K562 (cell line): ENCODE measurements around the gene DKK3. TPM values are rescaled to one million over a fixed set of nuclear protein-coding genes. Genes with fewer than 3 reads are reported as not detected.
A peak's percentile ranks its signal among the peaks of the same experiment; 100 is the strongest.

ENCODE experiments used
- ADNP ChIP-seq: fragments of 200-800 bp; sonication (Bioruptor generic); IDR thresholded peaks from 2 replicates; pipeline ENCODE4 v1.6.1; 2016; ENCODE audit warnings: missing genetic modification characterization, missing compliant biosample characterization
- CREM ChIP-seq: IDR thresholded peaks from 2 replicates; pipeline ENCODE4 v1.6.1; 2014; ENCODE audit warnings: antibody characterized with exemption, low read depth
- CXXC5 ChIP-seq: fragments of 250-450 bp; sonication (Bioruptor Pico); IDR thresholded peaks from 2 replicates; pipeline ENCODE4 v1.8.0; 2022; ENCODE audit warnings: inconsistent platforms, mild to moderate bottlenecking, moderate library complexity
- DMBX1 ChIP-seq: fragments of 250-450 bp; sonication (Bioruptor Pico); IDR thresholded peaks from 2 replicates; pipeline ENCODE4 v1.8.0; 2022; ENCODE audit warnings: inconsistent platforms, mild to moderate bottlenecking, moderate library complexity, borderline replicate concordance
- ERF ChIP-seq: fragments of 450-650 bp; formaldehyde crosslinking; IDR thresholded peaks from 2 replicates; pipeline ENCODE4 v1.4.0; 2020; ENCODE audit warnings: mild to moderate bottlenecking, mixed read lengths
- IRF2 ChIP-seq: sonication (generic); formaldehyde crosslinking; IDR thresholded peaks from 2 replicates; pipeline ENCODE4 v1.8.1; 2022; ENCODE audit warnings: mild to moderate bottlenecking, missing genetic modification reagents
- KDM2B ChIP-seq: fragments of 250-450 bp; sonication (Bioruptor Pico); IDR thresholded peaks from 2 replicates; pipeline ENCODE4 v1.8.0; 2021; ENCODE audit warnings: mild to moderate bottlenecking, moderate library complexity
- KLF16 ChIP-seq: IDR thresholded peaks from 2 replicates; pipeline ENCODE4 v1.6.1; 2016; ENCODE audit warnings: antibody characterized with exemption
- MAX ChIP-seq: sonication (generic); formaldehyde crosslinking; IDR thresholded peaks from 2 replicates; pipeline ENCODE4 v1.9.0; 2022; ENCODE audit warnings: mild to moderate bottlenecking, missing genetic modification reagents
- MCM2 ChIP-seq: fragments of 450-650 bp; IDR thresholded peaks from 2 replicates; pipeline ENCODE4 v1.6.1; 2017; ENCODE audit warnings: low read depth, mild to moderate bottlenecking
- NCOA1 ChIP-seq: fragments of 450-650 bp; IDR thresholded peaks from 2 replicates; pipeline ENCODE4 v1.6.1; 2016; ENCODE audit warnings: low read depth
- NFIC ChIP-seq: fragments of 450-650 bp; IDR thresholded peaks from 2 replicates; pipeline ENCODE4 v1.6.1; 2017; ENCODE audit warnings: mild to moderate bottlenecking, inconsistent platforms
- NR2C1 ChIP-seq, 2 experiments: fragments of 450-650 bp; IDR thresholded peaks; 2 replicates each; pipeline ENCODE4 v1.6.1; 2017; ENCODE audit warnings: mild to moderate bottlenecking in 2 of 2, antibody characterized with exemption in 1 of 2, inconsistent platforms in 1 of 2, missing compliant biosample characterization in 1 of 2, missing genetic modification characterization in 1 of 2
- NRF1 ChIP-seq, 2 experiments: fragments of 450-650 bp; IDR thresholded peaks in 1 of 2; conservative IDR thresholded peaks in 1 of 2; 2 replicates each; pipeline ENCODE4 v1.6.1; 2014; ENCODE audit warnings: mild to moderate bottlenecking in 2 of 2
- POLR3G ChIP-seq: IDR thresholded peaks from 2 replicates; pipeline ENCODE4 v1.6.1; 2011; ENCODE audit not compliant: insufficient read length, insufficient replicate concordance; ENCODE audit errors: extremely low read depth
- STAT5B ChIP-seq: fragments of 250-450 bp; sonication (Bioruptor Pico); IDR thresholded peaks from 2 replicates; pipeline ENCODE4 v1.8.0; 2021; ENCODE audit warnings: mild to moderate bottlenecking, inconsistent platforms
- ZNF133 ChIP-seq: fragments of 250-450 bp; sonication (Bioruptor Pico); IDR thresholded peaks from 2 replicates; pipeline ENCODE4 v1.4.0; 2020; ENCODE audit warnings: mild to moderate bottlenecking
- ZNF175 ChIP-seq: fragments of 200-800 bp; sonication (Bioruptor generic); IDR thresholded peaks from 2 replicates; pipeline ENCODE4 v1.6.1; 2016; ENCODE audit warnings: low read depth, mild to moderate bottlenecking, missing genetic modification characterization, missing compliant biosample characterization
- ZNF407 ChIP-seq: fragments of 450-650 bp; IDR thresholded peaks from 2 replicates; pipeline ENCODE4 v1.6.1; 2016; ENCODE audit warnings: low read depth
- polyA plus RNA-seq, 8 experiments: library from polyadenylated mRNA; depleted of rRNA in 4 of 8; stranded (reverse) in 5 of 8; unstranded in 3 of 8; fragments of >200 nt; fragmentation: Nextera tagmentation in 2 of 8; fragmentation: Illumina TruSeq in 1 of 8; extraction: Ambion mirVana in 2 of 8; extraction: Trizol in 1 of 8; gene quantifications; 2 replicates each; pipeline versions ENCODE4 v1.2.1 to v1.2.3, GENCODE V29; 2011 to 2014; ENCODE audit warnings: inconsistent platforms in 1 of 8, missing spikeins in 1 of 8
- total RNA-seq, 7 experiments: library from RNA; depleted of rRNA in 6 of 7; stranded (reverse); fragments of >200 nt in 6 of 7; fragmentation: Illumina TruSeq in 2 of 7; extraction: Trizol in 2 of 7; gene quantifications; 2 replicates each; pipeline versions ENCODE4 v1.2.1 to v1.2.3, GENCODE V29; 2011 to 2021; ENCODE audit warnings: low replicate concordance in 1 of 7
- TF ChIP-seq, protein P1 (sequence below), 2 experiments: fragments of 250-450 bp in 1 of 2; fragments of 450-650 bp in 1 of 2; sonication (Bioruptor Pico) in 1 of 2; IDR thresholded peaks; 2 replicates each; pipeline versions ENCODE4 v1.6.1 to v1.8.0; 2016 to 2021; ENCODE audit warnings: mild to moderate bottlenecking in 2 of 2, moderate library complexity in 2 of 2, missing compliant biosample characterization in 1 of 2, missing genetic modification characterization in 1 of 2

The DKK3 gene
- total and polyA plus RNA-seq, 9 of the 15 experiments (the other 6 are each of a cell fraction or from before 2014, with no cell fraction given), result 0.14 to 0.85 (median 0.38) TPM; not detected in 6

- TF ChIP-seq ZNF407, result no peak
- TF ChIP-seq ZNF133 (CRISPR knock-in tag), result no peak
- TF ChIP-seq CREM, result peak; percentile 35; the same call in 1 of the 2 replicates
- no peak for TF ChIP-seq ZNF175 (CRISPR knock-in tag)
- no peak for TF ChIP-seq ADNP (tag)
- TF ChIP-seq NR2C1 (IDR thresholded peaks at IDR 0.05), result no peak
- TF ChIP-seq NR2C1 (tag; IDR thresholded peaks at IDR 0.05), result no peak
- no peak for TF ChIP-seq NRF1 (conservative IDR thresholded peaks at IDR 0.05 in 1 of 2, IDR thresholded peaks at IDR 0.05 in 1 of 2)
- no peak for TF ChIP-seq IRF2 (CRISPR knock-in tag)
- no peak for TF ChIP-seq MCM2
- TF ChIP-seq MAX, result peak; percentile 63; the same call in 1 of the 2 replicates
- no peak for TF ChIP-seq NCOA1
- no peak for TF ChIP-seq KDM2B
- TF ChIP-seq, protein P1, sequence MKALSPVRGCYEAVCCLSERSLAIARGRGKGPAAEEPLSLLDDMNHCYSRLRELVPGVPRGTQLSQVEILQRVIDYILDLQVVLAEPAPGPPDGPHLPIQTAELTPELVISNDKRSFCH (CRISPR knock-in tag; IDR thresholded peaks at IDR 0.05), result no peak
- TF ChIP-seq, protein P1 (tag; IDR thresholded peaks at IDR 0.05), result no peak
- TF ChIP-seq KLF16, result no peak
- TF ChIP-seq DMBX1 (CRISPR knock-in tag), result peak; percentile 74; the same call in 1 of the 2 replicates
- TF ChIP-seq CXXC5 (CRISPR knock-in tag), result peak; percentile 47
- no peak for TF ChIP-seq NFIC
- TF ChIP-seq POLR3G, result no peak
- TF ChIP-seq STAT5B (CRISPR knock-in tag), result no peak
- no peak for TF ChIP-seq ERF (CRISPR knock-in tag)
Observed at GRCh38 chr11:12043959-12044791, 35.7 kb upstream of the DKK3 start (continued).
